ENCODE results near the gene BTAF1. TPM values are rescaled to one million over a fixed set of nuclear protein-coding genes. Genes with fewer than 3 reads are reported as not detected.

The BTAF1 gene
- total RNA-seq, 1 donor from 2014 or later: 19.9 TPM

- Histone ChIP-seq H3K4me1 (peaks cover 0 to 6% of the 10 kb centered on the region in 2 donors), H3K27me3 (no peaks in the 10 kb centered on the region), H3K36me3 (peaks cover 5 to 24% of the 10 kb centered on the region in 2 donors), H3K4me3 (no peak overlapping the region), H3K9me3 (no peaks in the 10 kb centered on the region), H3K27ac (no peak overlapping the region)
- intact Hi-C loops (cut with DNase I): no loop called here
- TF ChIP-seq CTCF (IDR thresholded peaks at IDR 0.05): no peak
- DNase-seq (ENCODE audit: low spot score in 2 of 2): no peak
Measured at GRCh38 chr10:91931526-91932190, 8.1 kb downstream of the BTAF1 start.

- DNase-seq (ENCODE audit: low spot score in 2 of 2): no peak
- no peaks in the 10 kb centered on the region for H3K27me3 ChIP-seq
- no peaks in the 10 kb centered on the region for H3K9me3 ChIP-seq
- peaks cover 0 to 6% of the 10 kb centered on the region in 2 donors for H3K4me1 ChIP-seq
- H3K27ac ChIP-seq: no peak overlapping the region
- peaks cover 12 to 35% of the 10 kb centered on the region in 2 donors for H3K36me3 ChIP-seq
- no peak for TF ChIP-seq CTCF (IDR thresholded peaks at IDR 0.05)
- intact Hi-C loops (cut with DNase I): no loop called here
- no peak overlapping the region for H3K4me3 ChIP-seq
Measured at GRCh38 chr10:91932737-91933136, 9.2 kb downstream of the BTAF1 start.

- TF ChIP-seq CTCF (IDR thresholded peaks at IDR 0.05): no peak
- intact Hi-C loops (cut with DNase I): no loop called here
- DNase-seq (ENCODE audit: low spot score in 2 of 2): no peak
- Histone ChIP-seq H3K9me3 (no peaks in the 10 kb centered on the region), H3K27me3 (no peaks in the 10 kb centered on the region), H3K27ac (no peak overlapping the region), H3K4me1 (peaks cover 0 to 3% of the 10 kb centered on the region in 2 donors), H3K36me3 (peaks cover 12 to 39% of the 10 kb centered on the region in 2 donors), H3K4me3 (no peak overlapping the region)
Measured at GRCh38 chr10:91935886-91936285, 12.3 kb downstream of the BTAF1 start.

- Histone ChIP-seq H3K36me3 (peaks cover 24 to 48% of the 10 kb centered on the region in 2 donors), H3K4me3 (no peak overlapping the region), H3K27me3 (no peaks in the 10 kb centered on the region), H3K27ac (no peak overlapping the region), H3K9me3 (no peaks in the 10 kb centered on the region), H3K4me1 (no peaks in the 10 kb centered on the region)
- intact Hi-C loops (cut with DNase I): no loop called here
- TF ChIP-seq CTCF (IDR thresholded peaks at IDR 0.05): no peak
- DNase-seq (ENCODE audit: low spot score in 2 of 2): no peak
Measured at GRCh38 chr10:91939653-91940052, 16.1 kb downstream of the BTAF1 start.

GRCh38 chr10:91941426-91941825 is 17.9 kb downstream of the BTAF1 start:
- Histone ChIP-seq H3K4me3 (no peak overlapping the region), H3K27ac (no peak overlapping the region), H3K9me3 (no peaks in the 10 kb centered on the region), H3K27me3 (no peaks in the 10 kb centered on the region), H3K36me3 (peaks cover 21 to 37% of the 10 kb centered on the region in 2 donors), H3K4me1 (no peaks in the 10 kb centered on the region)
- intact Hi-C loops (cut with DNase I): no loop called here
- no peak for DNase-seq (ENCODE audit: low spot score in 2 of 2)
- TF ChIP-seq CTCF (IDR thresholded peaks at IDR 0.05): no peak
